ELR (cell line): ENCODE results near the gene SHPK.
A peak's percentile ranks its signal among the peaks of the same experiment; 100 is the strongest.

ENCODE experiments used
- DNase-seq: peaks from one replicate; pipeline ENCODE4 v3.0.0-alpha.2; 2015; ENCODE audit warnings: low read depth

Gene SHPK

GRCh38 chr17:3659541-3660111 lies 23.6 kb upstream of the SHPK start:
- peak; percentile 88 for DNase-seq

- no peak for DNase-seq
These were observed 22.9 kb upstream of the SHPK start for GRCh38 chr17:3658784-3659449.

GRCh38 chr17:3657874-3658783 lies 22.1 kb upstream of the SHPK start:
- DNase-seq: no peak

GRCh38 chr17:3657588-3657869 lies 21.5 kb upstream of the SHPK start:
- DNase-seq: no peak

GRCh38 chr17:3656755-3657587 lies 20.9 kb upstream of the SHPK start:
- DNase-seq: no peak

GRCh38 chr17:3656353-3656752 lies 20.3 kb upstream of the SHPK start:
- DNase-seq: no peak

GRCh38 chr17:3655766-3656165 lies 19.7 kb upstream of the SHPK start:
- DNase-seq: no peak

- DNase-seq: peak; percentile 70
These were observed 11.9 kb upstream of the SHPK start for GRCh38 chr17:3647769-3648555.

GRCh38 chr17:3647251-3647650 lies 11.2 kb upstream of the SHPK start:
- no peak for DNase-seq

GRCh38 chr17:3645310-3645709 lies 9.3 kb upstream of the SHPK start:
- no peak for DNase-seq

GRCh38 chr17:3643889-3644349 lies 7.9 kb upstream of the SHPK start:
- DNase-seq: no peak

- DNase-seq: no peak
These were observed 5.9 kb upstream of the SHPK start for GRCh38 chr17:3641717-3642486.

- DNase-seq: no peak
These were observed 5.0 kb upstream of the SHPK start for GRCh38 chr17:3641014-3641413.

GRCh38 chr17:3639981-3640596 lies 4.0 kb upstream of the SHPK start:
- DNase-seq: no peak

- DNase-seq: no peak
These were observed 891 bp upstream of the SHPK start for GRCh38 chr17:3636908-3637373.

GRCh38 chr17:3635474-3636153 lies 436 bp downstream of the SHPK start:
- DNase-seq: peak; percentile 29

- DNase-seq: no peak
These were observed 3.8 kb downstream of the SHPK start for GRCh38 chr17:3632287-3632686.

GRCh38 chr17:3630781-3631180 lies 5.3 kb downstream of the SHPK start:
- DNase-seq: no peak

GRCh38 chr17:3627769-3628167 lies 8.3 kb downstream of the SHPK start:
- DNase-seq: no peak
